Measurements from ENCODE around the gene PDE7B.

Gene PDE7B

DNA sequence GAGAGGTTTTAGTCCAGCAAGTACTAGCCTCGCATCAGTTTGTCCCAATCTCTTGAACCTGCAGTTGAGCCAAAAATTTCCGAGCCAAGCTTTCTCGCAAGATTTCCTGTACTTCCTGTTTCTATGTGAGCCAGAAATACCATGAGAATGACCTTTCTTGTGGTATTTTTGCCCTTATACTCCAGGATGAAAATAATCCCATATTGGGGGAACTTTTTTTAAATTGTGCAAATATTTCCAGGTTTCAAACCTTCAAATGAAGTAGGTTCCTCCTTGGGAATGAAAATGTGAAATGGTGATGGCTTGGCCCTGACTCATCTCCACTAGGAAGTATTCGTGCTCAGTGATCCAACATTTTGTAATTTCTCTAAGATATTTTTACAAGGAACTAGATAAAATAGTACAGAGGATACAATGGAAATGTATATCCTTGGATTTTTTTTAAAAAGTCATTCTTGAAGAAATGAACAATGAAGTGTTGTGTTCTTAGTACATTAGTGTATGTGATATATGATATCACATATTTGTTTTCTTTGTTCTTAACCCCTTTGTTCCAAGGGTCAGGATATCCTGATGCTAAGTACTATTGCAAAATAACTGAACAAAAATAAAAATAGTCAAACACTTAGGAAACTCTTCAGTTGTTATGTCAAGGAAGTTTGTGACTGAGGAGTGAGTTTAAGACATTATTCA, 184.0 kb downstream of the PDE7B start:
- TF ChIP-seq CTCF (conservative IDR thresholded peaks at IDR 0.05) (no peak), ZFX (IDR thresholded peaks at IDR 0.05) (no peak)
- no peak overlapping the region for H3K27ac ChIP-seq

DNA sequence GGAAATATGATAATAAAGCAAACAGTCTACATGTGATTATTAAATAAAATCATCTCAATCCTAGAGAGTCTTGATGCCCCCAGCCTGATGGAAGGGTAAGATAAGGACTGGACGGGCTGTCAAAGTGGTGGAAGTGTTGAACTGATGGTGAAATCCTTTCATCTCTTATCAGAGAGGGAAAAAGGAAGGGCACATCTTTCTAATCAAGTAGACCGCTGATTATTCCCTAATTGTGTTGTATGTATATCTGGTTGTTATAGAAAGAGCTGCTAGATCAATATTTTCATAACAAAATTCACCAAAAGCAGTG, 184.5 kb downstream of the PDE7B start:
- no peak overlapping the region for H3K27ac ChIP-seq

GRCh38 chr6:136036601-136037000, 185.1 kb downstream of the PDE7B start:
- no peak overlapping the region for H3K27ac ChIP-seq
- no peak for TF ChIP-seq ZFX (IDR thresholded peaks at IDR 0.05)
- TF ChIP-seq CTCF (conservative IDR thresholded peaks at IDR 0.05): no peak

More for the DNA sequence above, 184.5 kb downstream of the PDE7B start:
- TF ChIP-seq ZFX (IDR thresholded peaks at IDR 0.05) (no peak), CTCF (conservative IDR thresholded peaks at IDR 0.05) (no peak)

DNA sequence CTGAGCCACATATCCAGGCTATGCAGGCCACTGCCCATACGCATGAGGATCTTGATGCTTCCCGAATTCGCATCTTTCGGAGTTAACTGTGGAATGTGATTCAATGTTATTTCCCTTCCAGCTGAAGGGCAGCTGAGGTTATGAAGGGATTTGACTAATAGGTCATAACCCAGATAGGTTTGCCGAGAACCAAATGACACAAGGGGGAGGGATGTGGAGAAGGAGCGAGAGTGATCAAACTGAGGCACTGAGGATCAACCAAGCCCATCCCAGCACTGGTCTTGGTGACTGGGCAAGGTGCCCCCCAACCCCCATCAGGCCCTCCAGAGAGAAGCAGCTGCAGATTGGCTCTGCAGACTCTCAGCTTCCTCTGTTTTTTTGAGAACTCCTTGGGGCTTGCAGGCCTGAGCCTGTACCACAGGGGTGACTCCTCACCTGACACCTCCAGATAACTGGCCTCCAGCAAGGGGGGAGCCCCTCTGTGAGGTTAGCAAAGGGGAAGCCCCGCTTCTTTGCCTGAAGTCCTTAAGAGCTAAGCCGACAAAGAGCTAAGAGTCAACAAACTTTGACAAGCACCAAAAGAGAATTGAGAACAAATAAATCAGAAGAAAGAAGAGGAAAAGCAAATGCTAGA, 185.9 kb downstream of the PDE7B start:
- TF ChIP-seq ZFX (IDR thresholded peaks at IDR 0.05): no peak
- TF ChIP-seq CTCF (conservative IDR thresholded peaks at IDR 0.05): no peak
- H3K27ac ChIP-seq: no peak overlapping the region

DNA sequence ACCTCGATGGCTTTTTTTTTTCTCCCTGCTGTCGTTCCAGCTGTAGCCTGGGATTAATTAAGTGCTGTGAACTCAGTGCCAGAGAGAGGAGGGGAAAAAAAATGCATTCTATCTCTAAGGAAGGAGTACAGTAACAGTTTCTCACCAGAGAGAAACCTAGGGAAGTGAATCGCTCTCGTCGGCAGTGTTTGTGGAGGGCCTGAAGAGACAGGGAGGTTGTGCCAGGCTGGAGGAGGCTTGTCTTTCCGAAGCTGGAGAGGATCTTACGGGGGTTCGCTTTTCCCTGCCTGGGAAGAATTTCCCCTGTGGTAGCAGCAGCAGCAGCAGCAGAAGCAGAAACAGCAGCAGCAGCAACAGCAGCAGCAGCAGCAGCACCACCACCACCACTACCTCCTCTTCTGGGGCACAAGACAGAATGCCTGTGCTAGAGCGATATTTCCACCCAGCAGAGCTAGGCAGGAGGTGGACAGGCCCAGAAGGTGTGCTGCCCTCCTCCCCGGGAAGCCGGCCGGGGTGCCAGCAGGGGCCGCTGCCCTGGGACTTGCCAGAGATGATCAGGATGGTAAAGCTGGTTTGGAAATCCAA, 186.5 kb downstream of the PDE7B start:
- no peak overlapping the region for H3K27ac ChIP-seq
- TF ChIP-seq ZFX (IDR thresholded peaks at IDR 0.05) (no peak), CTCF (conservative IDR thresholded peaks at IDR 0.05) (no peak)

DNA sequence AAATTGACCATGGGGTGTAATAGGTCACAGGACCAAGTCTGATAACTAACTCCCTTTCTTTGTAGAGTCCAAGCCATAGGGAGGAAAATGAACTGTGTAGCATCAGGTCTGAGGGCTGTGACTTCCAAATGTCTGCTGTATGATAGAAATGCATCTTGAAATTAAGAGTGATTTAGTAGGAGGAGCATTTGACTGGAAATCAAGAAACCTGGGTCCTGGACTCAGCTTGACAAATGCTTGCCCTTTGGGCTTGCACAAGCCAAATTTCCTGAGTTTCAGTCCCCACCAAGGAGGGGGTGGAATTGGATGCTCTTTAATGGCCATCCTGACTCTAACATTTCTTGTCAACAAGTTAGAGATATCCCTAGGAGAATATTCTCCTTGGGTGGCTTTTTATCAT, 187.0 kb downstream of the PDE7B start:
- TF ChIP-seq ZFX (IDR thresholded peaks at IDR 0.05) (no peak), CTCF (conservative IDR thresholded peaks at IDR 0.05) (no peak)
- no peak overlapping the region for H3K27ac ChIP-seq

DNA sequence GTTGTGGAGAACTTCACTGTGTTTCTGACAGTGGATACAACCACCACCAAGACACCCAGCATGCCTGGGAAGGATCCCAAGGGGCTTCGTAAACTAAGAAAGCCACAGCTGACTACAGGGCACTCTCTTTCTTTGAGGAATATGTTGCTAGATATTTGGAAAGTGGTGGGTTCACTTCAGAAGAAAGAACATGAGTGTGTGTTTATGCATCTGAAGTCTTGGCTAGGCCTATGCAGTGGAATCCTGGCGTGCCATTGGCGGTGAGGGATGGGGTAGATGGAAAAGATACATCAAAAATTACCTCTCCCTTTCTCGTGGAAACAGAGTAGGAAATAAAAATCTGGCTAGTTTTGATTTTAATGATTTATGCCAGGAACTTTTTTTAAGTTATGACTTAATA, 187.7 kb downstream of the PDE7B start:
- no peak overlapping the region for H3K27ac ChIP-seq
- TF ChIP-seq CTCF (conservative IDR thresholded peaks at IDR 0.05) (no peak), ZFX (IDR thresholded peaks at IDR 0.05) (no peak)

Measured in C4-2B (cell line).